Uterus (tissue), 4 donors: ENCODE measurements around the gene SCYL1. TPM values are rescaled to one million over a fixed set of nuclear protein-coding genes. Genes with fewer than 3 reads are reported as not detected.

Source experiments
- DNase-seq, 2 donors: peaks; one replicate each; pipeline ENCODE4 v3.0.0-alpha.2; 2019 to 2020
- H3K27ac ChIP-seq, 2 donors: fragments of 200-600 bp; sonication (generic); 1 replicate in 1 of 2; 2 replicates in 1 of 2; pipeline ENCODE4 v1.5.1; 2016 to 2018
- H3K27me3 ChIP-seq, 2 donors: fragments of 200-600 bp; sonication (generic); one replicate each; pipeline ENCODE4 v1.5.1; 2018 to 2019; ENCODE audit warnings: control low read depth in 1 of 2
- H3K36me3 ChIP-seq, 2 donors: fragments of 200-600 bp; sonication (generic); one replicate each; pipeline ENCODE4 v1.5.1; 2019; ENCODE audit warnings: control low read depth in 1 of 2
- H3K4me1 ChIP-seq, 2 donors: fragments of 200-600 bp; sonication (generic); one replicate each; pipeline ENCODE4 v1.5.1; 2018 to 2019; ENCODE audit warnings: control low read depth in 1 of 2
- H3K4me3 ChIP-seq, 2 donors: fragments of 200-600 bp; sonication (generic); 1 replicate in 1 of 2; 2 replicates in 1 of 2; pipeline ENCODE4 v1.5.1; 2018 to 2019; ENCODE audit warnings: mild to moderate bottlenecking in 1 of 2
- H3K9me3 ChIP-seq, 2 donors: fragments of 200-600 bp; sonication (generic); one replicate each; pipeline ENCODE4 v1.5.1; 2019; ENCODE audit warnings: control low read depth in 1 of 2
- CTCF ChIP-seq, 4 experiments: fragments of 200-600 bp in 2 of 4; fragments of 450-650 bp in 2 of 4; sonication (generic) in 2 of 4; IDR thresholded peaks; one replicate each; pipeline ENCODE4 v1.5.1; 2016 to 2019; ENCODE audit warnings: antibody characterized with exemption in 4 of 4, mild to moderate bottlenecking in 2 of 4, moderate library complexity in 1 of 4
- POLR2A ChIP-seq, 2 donors: fragments of 450-650 bp; IDR thresholded peaks; one replicate each; pipeline ENCODE4 v1.6.1; 2016; ENCODE audit warnings: antibody characterized with exemption in 2 of 2, mild to moderate bottlenecking in 1 of 2, moderate library complexity in 1 of 2
- intact Hi-C: fragments of 100-400 bp; cut with DNase I; formaldehyde crosslinking; loops from one replicate; pipeline ENCODE4 v1.15.1; 2023; ENCODE audit warnings: low total_unique reads
- total RNA-seq, 4 donors: library from RNA; depleted of rRNA in 3 of 4; stranded (reverse); fragments of >200 nt in 3 of 4; gene quantifications; one replicate each; pipeline versions ENCODE4 v1.1.0 to v1.2.4, GENCODE V29; 2014 to 2023
- donor health status: DM: yes; HTN: yes; CAD: no.

Gene SCYL1
- total RNA-seq, 4 donors from 2014 or later = 28.8 to 101 (median 70.1) TPM

GRCh38 chr11:65541093-65541982 is 16.5 kb downstream of the SCYL1 start:
- Histone ChIP-seq H3K27me3 (no peaks in the 10 kb centered on the region), H3K4me3 (peak overlapping the region; percentile 37 to 48), H3K9me3 (no peaks in the 10 kb centered on the region), H3K4me1 (peaks cover 10 to 12% of the 10 kb centered on the region in 2 donors), H3K27ac (peak overlapping the region; percentile 90 to 93), H3K36me3 (no peaks in the 10 kb centered on the region)
- no peak for DNase-seq
- intact Hi-C loops = no loop called here
- TF ChIP-seq CTCF (IDR thresholded peaks at IDR 0.05) (no peak), POLR2A (IDR thresholded peaks at IDR 0.05) (no peak)

DNA sequence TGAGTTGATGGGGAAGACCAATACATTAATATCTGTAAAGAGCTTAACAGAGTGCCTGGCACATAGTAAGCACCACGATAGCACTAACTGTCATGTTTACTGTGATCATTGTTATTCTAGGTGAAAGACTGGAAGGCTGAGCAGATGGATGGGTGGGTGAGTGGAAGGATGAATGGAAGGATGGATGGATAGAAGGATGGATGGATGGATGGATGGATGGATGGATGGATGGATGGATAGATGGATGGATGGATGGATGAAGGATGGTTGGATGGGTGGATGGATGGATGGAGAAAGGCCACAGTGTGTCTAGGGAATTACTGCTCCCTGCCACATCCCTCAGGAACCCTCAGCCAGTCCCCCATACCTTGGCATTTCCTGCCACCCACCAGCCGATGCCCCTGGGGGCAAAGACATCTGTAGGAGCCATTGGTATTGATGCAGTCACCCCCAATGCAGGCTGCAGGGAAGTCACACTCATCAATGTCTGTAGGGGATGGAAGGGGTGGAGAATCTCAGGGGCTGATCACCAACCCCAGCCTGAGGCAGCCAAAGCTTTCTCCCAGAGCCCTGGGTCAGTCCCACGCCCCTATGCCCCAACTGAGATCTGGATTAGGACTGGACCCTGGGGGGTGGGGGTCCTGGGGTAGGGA is 18.0 kb downstream of the SCYL1 start:
- Histone ChIP-seq H3K4me3 (no peak overlapping the region), H3K4me1 (peaks cover 10 to 12% of the 10 kb centered on the region in 2 donors), H3K36me3 (no peaks in the 10 kb centered on the region), H3K27ac (no peak overlapping the region), H3K9me3 (no peaks in the 10 kb centered on the region), H3K27me3 (no peaks in the 10 kb centered on the region)
- TF ChIP-seq POLR2A (IDR thresholded peaks at IDR 0.05) (no peak), CTCF (IDR thresholded peaks at IDR 0.05) (no peak)
- intact Hi-C loops = no loop called here
- DNase-seq = no peak

GRCh38 chr11:65545853-65546216 is 21.0 kb downstream of the SCYL1 start:
- DNase-seq = no peak
- H3K27ac ChIP-seq = peak overlapping the region in 1 of 2 donors; percentile 63
- no peaks in the 10 kb centered on the region for H3K36me3 ChIP-seq
- H3K4me3 ChIP-seq = no peak overlapping the region
- no peaks in the 10 kb centered on the region for H3K9me3 ChIP-seq
- intact Hi-C loops = no loop called here
- no peaks in the 10 kb centered on the region for H3K27me3 ChIP-seq
- peaks cover 7 to 10% of the 10 kb centered on the region in 2 donors for H3K4me1 ChIP-seq
- TF ChIP-seq POLR2A (IDR thresholded peaks at IDR 0.05) = no peak

DNA sequence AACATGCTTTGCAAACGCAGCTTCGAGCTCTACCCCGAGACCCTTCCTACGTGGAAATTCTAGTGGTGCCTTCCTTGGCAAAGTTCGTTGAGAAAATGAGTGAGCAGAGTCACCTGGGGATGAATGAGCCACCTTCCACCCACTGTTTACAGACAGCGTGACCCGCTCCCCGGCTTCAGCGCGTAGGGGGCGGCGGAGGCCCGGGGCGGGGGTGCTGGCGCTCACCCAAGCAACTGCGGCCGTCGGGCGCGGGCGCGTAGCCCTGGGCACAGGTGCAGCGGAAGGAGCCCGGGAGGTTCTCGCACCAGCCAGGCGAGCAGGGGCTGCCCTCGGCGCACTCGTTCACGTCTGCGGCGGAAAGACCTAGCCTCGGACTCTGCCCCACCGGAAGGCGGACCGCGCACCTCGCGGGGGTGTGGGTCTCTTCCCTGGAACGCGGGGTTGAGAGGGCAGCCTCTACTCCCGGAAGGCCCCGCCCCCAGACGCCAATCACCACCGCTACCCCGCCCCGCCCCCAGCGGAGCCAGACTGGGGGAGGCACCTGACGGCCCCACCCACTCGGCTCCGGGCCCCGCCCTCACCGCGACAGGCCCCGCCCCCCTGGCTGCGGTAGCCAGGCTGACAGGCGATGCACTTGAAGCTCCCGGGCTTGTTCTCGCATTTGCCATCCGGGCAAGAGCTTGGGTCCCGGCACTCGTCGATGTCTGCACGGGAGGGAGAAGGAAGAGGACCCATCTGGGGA is 21.5 kb downstream of the SCYL1 start:
- TF ChIP-seq POLR2A (IDR thresholded peaks at IDR 0.05) = no peak
- no peak for TF ChIP-seq CTCF (IDR thresholded peaks at IDR 0.05)
- DNase-seq = peak; percentile 72
- Histone ChIP-seq H3K36me3 (no peaks in the 10 kb centered on the region), H3K4me3 (no peak overlapping the region), H3K27me3 (no peaks in the 10 kb centered on the region), H3K9me3 (no peaks in the 10 kb centered on the region), H3K27ac (peak overlapping the region in 1 of 2 donors; percentile 63), H3K4me1 (peaks cover 3 to 6% of the 10 kb centered on the region in 2 donors)
- intact Hi-C loops = no loop called here

DNA sequence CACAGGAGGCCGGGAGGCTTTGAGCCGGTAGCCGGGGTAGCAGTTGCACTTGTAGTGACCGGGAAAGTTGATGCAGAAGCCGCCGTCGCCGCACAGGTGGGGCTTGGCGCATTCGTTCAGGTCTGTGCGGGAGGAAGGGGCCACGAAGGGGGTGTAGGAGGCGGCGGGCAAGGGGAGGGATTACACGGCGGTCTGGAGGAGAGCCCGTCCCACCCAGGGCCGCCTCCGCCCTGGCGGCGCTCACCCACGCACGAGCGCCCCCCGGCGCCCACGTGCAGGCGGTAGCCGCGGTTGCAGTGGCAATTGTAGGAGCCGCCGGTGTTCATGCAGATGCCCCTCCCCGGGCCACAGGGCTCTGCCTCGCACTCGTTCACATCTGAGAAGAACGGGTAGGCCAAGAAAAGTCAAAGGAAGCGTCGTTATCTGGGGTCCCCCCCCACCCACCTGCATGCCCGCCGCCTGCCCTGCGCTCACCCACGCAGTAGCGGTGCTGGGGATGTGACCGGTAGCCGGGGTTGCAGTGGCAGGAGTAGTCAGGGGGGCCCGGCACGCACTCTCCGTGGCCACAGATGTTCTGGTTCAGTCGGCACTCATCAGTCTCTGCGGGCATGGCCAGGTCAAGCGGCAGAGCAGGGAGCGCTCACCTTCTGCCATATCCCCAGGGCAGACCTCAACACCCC is 22.7 kb downstream of the SCYL1 start:
- Histone ChIP-seq H3K27me3 (no peaks in the 10 kb centered on the region), H3K27ac (peak overlapping the region in 1 of 2 donors; percentile 63), H3K36me3 (no peaks in the 10 kb centered on the region), H3K4me3 (no peak overlapping the region), H3K9me3 (no peaks in the 10 kb centered on the region), H3K4me1 (no peaks in the 10 kb centered on the region)
- intact Hi-C loops = no loop called here
- TF ChIP-seq CTCF (IDR thresholded peaks at IDR 0.05) (no peak), POLR2A (IDR thresholded peaks at IDR 0.05) (no peak)
- no peak for DNase-seq
